GM21717 (cell line): ENCODE results near the gene ABCG5.

Source experiments
- ATAC-seq: cut with Tn5 transposase; IDR thresholded peaks from one replicate; pipeline ENCODE4 v1.9.1; 2021; ENCODE audit warnings: mild to moderate bottlenecking, moderate library complexity; ENCODE audit not compliant: unreplicated experiment

ABCG5 gene

DNA sequence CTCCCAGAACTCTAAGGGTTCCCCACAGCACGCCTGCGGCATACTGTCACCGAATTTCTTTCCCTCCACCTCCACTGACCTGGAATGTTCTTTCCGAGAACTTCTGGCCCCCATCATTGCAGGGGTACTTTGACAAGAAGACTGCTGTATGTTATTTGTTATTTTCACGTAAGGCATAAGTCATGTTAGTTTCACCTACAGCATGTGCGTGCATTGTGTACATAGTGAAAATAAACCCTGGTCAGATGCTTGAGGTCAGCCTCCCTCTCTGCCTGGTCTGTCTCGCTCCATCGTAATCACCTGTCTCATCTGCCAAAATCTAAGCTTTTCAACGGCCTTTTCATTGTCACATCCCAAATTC is 4.2 kb upstream of the ABCG5 start:
- ATAC-seq = no peak

DNA sequence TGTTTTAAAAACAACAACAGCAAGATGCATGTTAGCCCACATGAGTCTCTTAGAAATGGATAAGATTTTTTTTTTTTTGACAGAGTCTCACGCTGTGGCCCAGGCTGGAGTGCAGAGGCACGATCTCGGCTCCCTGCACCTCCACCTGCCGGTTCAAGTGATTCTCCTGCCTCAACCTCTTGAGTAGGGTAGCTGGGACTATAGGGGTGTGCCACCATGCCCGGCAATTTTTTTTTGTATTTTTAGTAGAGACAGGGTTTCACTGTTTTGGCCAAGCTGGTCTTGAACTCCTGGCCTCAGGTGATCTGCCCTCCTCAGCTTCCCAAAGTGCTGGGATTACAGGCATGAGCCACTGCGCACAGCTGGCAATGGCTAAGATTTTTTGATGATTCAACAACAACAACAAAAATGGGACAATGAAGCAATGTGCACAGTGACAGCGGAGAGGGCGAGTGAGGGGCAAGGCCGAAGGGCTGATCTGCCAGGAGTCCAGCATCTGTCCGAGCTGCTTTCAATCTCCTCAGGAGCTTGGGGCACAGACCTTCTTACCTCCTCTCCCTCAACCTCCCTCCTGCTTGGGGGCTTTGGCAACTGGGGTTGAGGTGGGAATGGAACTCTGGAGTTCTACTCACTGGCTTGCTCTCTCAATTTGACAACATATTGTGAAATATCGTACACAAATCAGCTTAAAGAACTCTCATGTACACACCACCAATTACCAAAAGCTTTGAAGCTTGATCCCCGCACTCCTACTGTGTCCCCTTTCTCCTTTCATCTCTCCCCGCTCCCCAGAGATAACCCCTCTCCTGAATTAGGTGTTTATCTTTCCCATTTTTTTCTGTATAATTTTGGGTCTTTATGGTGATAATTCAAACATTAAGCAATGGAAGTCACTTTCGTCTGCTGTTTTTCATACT is 3.6 kb upstream of the ABCG5 start:
- ATAC-seq = no peak

- ATAC-seq = no peak
These were observed 2.3 kb upstream of the ABCG5 start for GRCh38 chr2:43840965-43841364.

DNA sequence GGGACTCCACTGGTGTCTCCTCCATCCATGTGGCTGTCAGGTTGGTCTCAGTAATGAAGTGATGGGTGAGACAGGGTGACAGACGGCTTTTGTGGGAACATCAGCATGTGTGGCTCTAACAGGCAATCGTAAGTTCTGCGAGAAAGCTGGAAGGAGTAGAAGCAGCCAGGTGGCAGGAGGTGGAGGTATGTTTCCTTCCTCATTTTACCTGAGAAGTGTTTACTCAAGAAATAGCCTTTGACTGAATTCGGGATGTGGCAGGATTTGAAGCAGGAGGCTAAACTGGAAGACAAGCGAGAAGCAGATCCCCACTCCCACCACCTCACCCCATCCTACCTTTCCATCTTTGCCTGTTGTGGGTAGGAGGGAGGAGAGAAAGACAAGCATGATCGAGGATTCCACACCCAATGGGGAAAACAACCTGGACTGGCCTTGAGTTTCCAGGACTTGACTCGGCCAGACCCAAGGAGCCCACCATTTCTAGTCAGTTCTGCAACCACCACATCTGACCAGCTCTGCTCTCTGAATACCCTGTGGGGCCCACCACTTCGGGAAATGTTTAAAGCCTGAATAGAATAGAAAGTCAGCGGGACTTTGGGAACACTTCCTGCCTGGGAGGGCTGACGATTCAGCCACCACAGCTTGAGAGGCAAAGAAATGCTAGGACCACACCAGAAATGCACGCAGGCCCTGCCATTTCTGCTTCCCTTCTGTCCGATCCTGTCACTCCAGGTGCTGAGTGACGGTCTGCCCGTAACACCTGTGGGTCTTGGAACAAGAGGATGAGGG is 1.3 kb upstream of the ABCG5 start:
- ATAC-seq = no peak

GRCh38 chr2:43837831-43838559 is 644 bp downstream of the ABCG5 start:
- no peak for ATAC-seq

- no peak for ATAC-seq
These were observed 1.6 kb downstream of the ABCG5 start for GRCh38 chr2:43837033-43837432.

DNA sequence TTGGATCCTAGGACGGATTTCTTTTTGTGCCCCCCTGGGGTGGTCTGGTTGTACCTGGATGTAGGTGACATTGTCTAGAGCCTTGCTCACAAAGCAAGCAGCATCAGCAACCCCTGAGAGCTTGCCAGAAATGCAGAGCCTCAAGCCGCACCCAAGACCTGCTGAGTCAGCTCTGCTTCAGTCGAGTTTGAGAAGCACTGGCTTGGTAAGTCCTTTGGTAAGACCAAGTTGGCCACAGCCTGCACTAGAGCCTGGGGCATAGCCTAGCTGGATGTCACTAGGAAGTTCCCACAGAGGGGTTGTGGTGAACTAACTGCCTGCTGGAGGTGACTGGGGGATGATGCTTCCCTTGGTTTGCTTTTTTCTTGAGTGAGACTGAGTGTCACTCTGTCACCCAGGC is 6.2 kb downstream of the ABCG5 start:
- no peak for ATAC-seq

DNA sequence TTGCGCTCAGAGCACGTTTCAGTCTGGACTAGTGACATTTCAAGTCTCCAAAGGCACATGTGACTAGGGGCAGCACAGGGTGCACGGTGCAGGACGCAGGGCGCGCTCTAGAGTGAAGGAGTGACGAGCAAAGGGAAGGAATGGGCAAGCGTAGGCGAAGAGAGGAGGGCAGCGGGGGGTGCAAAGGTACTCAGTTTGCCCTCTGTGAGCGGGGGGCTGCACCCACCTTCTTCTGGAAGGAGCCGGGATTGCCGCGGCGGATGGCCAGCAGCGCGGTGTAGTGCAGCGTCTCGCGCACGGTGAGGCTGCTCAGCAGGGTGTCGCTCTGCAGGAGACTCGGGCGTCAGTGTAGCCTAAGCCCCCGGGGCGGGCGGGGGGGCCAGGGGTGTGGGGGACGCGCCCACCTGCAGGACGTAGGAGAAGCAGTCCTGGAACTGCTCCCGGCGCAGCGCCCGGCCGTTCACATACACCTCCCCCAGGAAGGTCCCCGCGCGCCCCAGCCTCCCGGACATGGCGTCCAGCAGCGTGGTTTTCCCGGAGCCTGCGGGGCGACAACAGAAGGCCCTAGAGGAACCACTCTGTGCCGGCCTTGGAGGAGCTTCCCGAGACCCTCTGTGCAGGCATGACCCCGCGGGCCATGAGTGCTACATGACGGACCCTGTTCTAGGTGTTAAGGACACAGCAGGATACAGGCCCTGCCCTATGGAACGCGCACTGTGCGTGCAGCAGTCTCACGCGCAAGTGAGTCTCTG is 6.9 kb downstream of the ABCG5 start:
- no peak for ATAC-seq

- no peak for ATAC-seq
These were observed 12.1 kb downstream of the ABCG5 start for GRCh38 chr2:43826305-43827250.

GRCh38 chr2:43825841-43826240 is 12.8 kb downstream of the ABCG5 start:
- ATAC-seq = no peak

GRCh38 chr2:43824951-43825493 is 13.6 kb downstream of the ABCG5 start:
- ATAC-seq = no peak

DNA sequence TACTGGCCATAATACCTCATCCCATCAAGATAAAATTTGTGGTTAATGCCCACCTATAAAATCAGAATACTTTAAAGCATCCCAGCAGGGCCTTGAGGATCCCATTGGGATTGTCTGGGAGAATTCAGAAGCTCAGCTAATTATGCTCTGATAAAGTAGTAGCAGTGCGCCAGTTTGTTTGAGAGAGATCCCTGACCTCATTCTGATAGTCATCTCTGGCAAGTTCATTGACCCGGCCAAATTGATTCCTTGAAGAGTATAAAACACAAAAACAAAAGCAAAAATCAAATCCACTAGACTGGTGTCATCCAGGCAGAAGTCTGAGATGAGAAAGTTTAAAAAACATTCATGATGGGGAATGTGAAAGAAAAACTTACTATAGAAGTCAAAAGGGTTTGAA is 14.1 kb downstream of the ABCG5 start:
- ATAC-seq = no peak

DNA sequence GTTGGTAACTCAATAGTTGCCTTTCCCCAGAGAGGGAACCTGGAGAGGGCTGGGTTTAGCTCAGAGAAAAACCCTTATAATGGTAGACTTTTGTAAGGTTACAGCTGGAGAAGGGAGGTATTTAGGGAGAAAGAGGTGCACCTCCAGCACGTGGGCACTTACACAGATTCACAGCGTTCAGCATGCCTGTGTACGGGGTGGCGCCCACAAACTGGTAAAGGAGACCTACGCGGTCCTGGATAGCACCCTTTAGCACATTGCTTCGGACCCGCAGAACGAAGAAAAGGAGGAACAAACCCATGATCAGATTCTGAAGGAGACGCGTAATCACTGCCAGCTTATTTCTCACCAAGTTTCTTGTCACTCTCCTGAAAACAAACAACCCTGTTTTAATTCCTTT is 14.9 kb downstream of the ABCG5 start:
- no peak for ATAC-seq

GRCh38 chr2:43822839-43823238 is 15.8 kb downstream of the ABCG5 start:
- ATAC-seq = no peak

GRCh38 chr2:43819491-43820163 is 19.0 kb downstream of the ABCG5 start:
- no peak for ATAC-seq

DNA sequence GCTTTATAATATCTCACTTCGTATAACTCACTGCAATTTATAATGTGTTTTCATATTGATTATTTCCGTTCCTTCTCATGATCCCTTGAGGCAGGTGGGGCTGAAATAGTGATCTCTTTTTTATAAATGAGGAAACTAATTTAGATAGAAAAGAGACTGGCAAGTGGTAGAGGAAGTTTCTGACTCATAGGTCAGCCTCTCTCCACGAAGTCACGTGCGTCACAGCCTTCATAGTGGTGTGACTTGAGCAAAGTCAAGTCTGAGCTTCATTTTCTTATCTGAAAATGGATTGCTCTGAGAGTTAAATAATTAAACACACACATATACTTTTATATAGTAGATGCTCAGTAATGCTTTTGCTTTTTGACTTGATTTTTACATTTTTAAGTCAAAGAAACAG is 19.9 kb downstream of the ABCG5 start:
- ATAC-seq = no peak

DNA sequence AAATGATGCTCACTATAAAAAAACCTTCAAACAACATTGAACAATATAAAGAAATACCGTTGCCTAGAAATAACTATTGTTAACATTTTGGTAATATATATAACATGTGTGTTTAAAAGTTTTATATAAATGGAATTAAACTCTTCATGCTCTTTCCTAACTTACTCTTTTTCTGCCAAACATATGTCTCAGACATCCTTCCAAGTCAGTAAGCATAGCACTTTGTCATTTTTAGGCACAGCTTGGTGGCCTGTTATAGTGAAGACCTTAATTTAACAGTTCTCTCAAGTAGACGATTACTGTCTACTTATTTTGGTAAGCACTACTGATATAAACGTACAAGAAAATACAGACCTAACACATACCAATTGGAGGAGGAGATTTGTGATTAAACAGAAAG is 23.9 kb downstream of the ABCG5 start:
- ATAC-seq = no peak

DNA sequence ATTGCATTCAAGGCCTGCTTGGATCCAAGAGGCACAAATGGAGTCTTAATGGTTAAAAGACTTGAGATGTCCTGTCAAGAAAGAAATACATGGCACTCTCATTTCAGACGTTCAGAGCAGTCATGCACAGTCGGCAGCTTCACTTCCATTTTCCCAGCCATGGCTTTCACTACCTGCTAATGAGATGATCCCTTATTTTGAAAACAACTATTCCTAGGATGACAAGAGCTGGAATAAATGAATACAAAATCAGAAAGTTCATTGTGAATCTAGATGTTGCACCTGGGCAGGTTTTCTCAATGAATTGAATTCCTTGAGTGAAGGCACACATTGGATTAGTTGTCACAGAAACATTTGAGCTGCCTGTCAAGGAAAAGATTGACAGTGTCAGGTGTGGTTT is 25.7 kb downstream of the ABCG5 start:
- ATAC-seq = no peak

DNA sequence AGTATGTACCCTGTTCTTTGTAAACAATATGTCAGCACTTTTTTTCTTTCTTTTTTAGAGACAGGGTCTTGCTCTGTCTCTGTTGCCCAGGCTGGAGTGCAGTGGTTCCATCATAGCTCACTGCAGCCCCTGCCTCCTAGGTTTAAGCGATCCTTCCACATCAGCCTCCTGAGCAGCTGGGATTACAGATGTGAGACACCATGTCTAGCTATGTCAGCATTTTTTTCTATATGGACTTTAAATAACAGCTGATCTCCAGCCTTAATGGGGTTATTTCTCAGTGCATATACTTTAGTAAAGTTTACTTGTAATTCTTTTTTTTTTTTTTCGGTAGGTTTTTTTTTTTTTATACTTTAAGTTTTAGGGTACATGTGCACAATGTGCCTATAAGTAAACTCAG is 26.6 kb downstream of the ABCG5 start:
- no peak for ATAC-seq
